GM23248 (cell line): ENCODE results near the gene PALB2.

Experiments
- EZH2 ChIP-seq: fragments of 200-600 bp; sonication (generic); IDR thresholded peaks from 2 replicates; pipeline ENCODE4 v1.6.1; 2018; ENCODE audit warnings: antibody characterized with exemption, mild to moderate bottlenecking; ENCODE audit not compliant: insufficient read depth, poor library complexity, severe bottlenecking
- EZH2phosphoT487 ChIP-seq: fragments of 200-600 bp; sonication (generic); IDR thresholded peaks from 2 replicates; pipeline ENCODE4 v1.6.1; 2018; ENCODE audit warnings: antibody characterized with exemption, moderate library complexity, mild to moderate bottlenecking, low read depth; ENCODE audit not compliant: insufficient read depth

DNA sequence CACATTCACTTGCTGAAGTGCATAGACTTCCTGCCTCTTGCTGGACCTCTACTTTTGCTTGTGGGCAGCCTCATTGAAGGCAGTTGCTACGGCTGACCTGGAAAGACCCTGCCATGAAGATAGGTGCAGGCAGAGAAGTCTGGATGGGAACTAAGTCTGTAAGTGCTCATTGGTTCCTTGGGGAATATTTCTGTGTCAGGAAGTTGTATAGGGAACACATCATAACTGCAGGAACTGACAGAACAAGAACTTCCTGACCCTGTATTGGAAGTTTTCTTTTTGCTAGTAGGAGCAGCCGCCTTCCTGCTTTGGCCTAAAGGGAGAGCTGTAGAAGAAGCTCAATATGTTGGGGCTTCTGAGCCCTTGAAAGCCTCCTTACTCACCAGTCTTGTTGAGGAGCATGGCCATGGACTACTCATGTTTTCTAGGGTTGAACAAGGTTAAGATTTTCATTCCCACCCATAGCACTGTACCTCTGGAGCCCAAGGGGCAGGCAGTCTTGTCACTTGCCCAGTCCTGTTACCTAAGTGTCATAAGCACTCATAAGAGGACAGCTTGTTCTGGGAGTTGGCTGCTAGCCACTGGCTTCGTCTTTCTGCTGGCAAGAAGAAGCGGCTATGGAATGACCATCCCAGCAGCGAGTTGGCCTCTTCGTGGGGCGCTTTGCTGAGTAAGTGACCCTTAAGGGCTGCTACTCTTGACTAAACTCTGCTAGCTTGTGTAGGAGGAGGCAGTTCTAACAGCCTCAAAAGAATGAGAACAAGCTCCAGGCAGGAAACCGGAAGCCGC is 76.3 kb downstream of the PALB2 start:
- TF ChIP-seq EZH2 (no peak), EZH2phosphoT487 (no peak)
